Fibroblast of gingiva (primary cell): ENCODE measurements around the gene FAM114A1.

Experiments used
- DNase-seq: peaks from one replicate; pipeline ENCODE4 v3.0.0-alpha.2; 2011; ENCODE audit warnings: low read depth

FAM114A1 gene

DNA sequence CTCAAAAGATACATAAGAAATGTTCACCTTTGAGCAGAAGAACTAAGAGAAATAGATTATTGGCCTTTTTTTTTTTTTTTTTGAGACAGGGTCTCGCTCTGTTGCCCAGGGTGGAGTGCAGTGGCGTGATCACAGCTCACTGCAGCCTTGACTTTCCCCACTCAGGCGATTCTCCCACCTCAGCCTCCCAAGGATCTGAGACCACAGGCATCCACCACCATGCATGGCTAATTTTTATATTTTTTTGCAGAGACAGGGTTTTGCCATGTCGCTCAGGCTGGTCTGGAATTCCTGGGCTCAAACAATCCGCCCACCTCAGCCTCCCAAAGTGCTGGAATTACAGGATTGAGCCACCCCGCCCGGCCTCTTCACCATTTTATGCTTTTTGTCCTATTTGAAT lies 8.1 kb upstream of the FAM114A1 start:
- no peak for DNase-seq

DNA sequence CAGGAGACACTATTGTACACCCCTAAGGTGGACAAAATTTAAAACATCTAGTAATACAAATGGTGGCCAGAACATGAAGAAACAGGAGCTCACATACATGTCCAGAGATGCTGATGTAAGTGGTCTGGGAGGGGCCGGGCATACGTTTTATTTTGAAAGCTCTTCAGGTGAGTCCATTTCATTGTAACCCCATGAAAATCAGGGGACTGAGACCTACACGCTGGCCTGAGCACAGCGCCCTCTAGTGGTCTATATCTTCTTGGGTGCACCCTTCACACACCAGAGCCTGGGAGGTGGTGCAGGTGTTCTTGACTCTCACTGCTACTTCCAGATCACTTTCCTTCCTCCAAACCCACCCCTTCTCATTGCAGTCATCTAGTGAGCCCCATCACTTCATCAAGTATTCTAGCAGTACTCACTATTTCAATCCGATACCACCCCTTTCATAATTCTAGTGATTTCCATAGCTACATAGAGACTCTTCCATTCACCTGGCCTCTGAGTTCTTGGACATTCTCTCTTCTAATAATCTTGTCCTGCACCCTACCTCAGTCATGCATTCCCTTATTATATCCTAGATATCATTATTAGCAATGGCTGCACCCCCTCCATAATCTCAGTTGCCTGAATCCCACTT lies 6.7 kb upstream of the FAM114A1 start:
- no peak for DNase-seq

DNA sequence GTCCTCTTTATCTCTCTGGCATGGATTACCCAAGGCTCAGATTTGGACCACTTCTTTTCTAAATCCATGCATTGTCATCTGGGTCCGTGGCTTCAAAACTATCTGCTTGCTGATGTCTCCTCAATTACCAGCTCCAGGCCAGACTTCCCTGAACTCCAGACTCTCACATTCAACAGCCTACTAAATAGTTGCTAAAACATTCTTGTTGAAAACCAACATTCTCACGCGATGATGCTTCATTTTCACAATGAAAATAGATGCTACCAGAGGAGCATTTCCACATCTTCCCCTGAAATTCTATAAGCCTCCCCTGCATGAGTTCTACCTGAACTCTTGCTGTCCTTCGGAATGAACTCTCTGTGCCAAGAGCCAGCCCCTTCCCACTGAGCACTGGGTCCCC lies 5.8 kb upstream of the FAM114A1 start:
- no peak for DNase-seq

DNA sequence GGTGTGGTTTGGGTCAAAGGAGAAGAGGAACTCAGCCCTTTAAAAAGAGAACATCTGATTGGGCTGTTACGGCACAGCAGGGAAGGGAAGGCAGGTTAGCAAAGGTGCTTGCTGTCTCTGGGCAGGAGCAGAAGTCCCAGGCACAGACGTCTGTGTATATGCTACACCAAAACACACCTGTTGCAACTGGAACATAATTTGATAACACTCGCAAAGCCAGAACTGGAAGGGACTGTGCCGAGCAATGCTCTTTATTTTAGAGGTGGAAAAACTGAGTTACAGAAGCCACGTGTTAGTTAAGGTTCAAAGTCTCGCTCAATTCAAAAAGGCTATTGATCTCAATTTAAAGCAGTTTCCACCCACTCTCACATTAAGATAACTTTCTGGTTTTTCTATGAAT lies 2.2 kb upstream of the FAM114A1 start:
- no peak for DNase-seq

GRCh38 chr4:38866973-38867477 lies 581 bp upstream of the FAM114A1 start:
- DNase-seq, result no peak

DNA sequence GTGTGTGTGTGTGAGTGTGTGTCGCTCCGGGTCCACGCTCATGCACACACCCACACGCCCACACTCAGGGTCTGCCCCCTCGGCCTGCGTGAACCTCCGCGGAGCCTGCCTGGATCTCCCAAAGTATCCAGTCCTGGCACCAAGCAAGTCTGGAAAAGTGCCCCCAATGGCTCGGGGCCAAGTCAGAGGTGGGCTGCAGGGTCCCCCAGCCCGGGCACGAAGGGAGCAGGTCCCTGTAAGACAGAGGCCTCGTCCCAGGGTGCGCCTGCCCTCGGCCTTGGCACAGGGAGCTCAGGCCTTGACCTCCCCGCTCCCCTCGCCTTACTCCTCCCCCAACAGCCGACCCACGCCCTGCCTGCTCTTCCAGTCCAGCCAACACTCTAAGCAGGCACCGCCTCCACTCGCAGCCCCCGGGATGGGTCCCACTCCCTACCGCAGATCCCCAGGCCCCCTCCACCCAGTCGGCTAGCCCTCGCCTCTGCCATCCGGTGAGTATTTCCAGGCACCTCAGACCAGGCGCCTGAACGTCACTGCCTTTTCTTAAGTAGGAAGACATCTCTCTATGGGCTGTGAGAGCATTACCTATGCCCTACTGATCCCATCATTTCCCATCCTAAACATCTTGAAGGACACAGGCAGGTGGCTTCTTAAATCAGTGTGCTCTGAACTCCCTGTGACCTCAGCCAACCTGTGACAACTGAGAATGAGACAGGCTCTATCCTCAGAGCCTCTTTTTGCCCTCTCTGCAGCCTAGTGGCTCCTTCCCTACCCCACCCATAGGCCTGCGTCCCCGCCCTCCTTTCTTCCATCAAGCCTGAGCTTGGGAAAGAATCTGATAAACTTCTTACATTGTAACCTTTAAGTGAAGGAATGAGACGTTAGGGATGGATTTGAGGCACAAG lies 704 bp downstream of the FAM114A1 start:
- DNase-seq, result peak; percentile 26

DNA sequence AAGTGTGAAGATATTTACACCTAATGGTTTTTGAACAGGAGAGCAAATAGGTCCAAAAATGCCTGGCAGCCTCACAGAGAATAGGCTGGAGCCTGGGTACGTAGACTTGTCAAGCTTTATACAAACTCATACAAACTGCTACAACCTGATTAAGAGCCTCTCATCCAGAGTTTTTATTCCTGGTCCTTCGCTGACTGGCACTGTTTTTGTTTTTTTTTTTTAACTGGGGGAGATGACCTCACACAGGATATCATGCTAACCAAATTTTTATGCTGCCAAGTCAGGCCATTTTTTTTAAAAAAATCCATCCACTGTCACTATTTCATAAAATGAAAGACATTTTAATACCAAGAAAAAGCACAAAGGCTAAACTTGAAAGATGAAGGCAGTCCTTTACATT lies 1.9 kb downstream of the FAM114A1 start:
- no peak for DNase-seq

- peak; percentile 42 for DNase-seq
These were observed 2.6 kb downstream of the FAM114A1 start for GRCh38 chr4:38870098-38870808.

- DNase-seq, result peak; percentile 47
These were observed 4.0 kb downstream of the FAM114A1 start for GRCh38 chr4:38871593-38871992.

DNA sequence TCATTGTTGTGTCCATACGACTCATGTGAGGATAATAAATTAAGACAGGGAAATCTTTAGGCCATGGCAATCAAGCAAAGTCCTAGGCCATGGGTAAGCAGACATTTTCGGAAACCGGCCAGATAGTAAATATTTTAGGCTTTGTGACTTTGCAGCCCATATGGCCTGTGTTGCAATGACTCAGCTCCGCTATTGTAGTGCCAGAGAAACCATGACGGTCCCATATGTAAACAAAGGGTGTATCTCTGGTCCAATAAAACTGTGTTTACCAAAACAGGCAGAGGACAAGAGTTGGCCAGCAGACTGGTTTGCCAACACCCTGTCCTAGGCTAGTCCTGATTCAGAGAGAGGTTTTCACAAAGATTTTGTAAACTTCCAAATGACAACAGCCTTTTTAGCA lies 5.0 kb downstream of the FAM114A1 start:
- peak; percentile 94 for DNase-seq

DNA sequence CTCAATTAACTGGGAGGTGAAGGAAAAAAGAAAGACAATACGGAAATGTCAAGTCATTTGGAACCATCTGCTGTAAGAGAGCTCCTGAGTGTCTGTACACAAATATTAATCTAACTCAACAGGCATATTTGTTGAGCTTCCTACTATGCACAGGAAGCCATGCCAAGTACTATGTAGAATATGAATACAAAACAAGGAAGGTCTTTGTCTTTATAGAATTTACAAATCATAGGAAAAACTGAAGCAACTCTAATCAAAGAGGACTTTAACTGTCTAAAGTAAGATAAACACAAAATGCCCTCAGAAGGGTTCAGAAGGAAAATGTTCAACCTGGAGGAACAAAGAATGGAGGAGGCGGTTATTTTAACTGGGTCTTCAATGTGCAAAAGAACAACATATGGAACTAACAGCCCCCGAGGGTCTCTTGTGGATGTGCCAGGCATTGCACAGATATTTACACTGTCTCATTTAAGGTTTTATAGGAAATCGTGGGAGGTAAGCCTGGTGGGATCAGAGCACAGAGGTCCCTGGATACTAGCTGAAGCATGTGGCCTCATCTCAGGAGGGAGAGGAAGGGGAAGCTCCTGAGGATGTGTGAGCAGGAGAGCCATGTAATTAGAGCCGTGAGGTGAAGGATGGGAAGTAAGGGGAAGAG lies 5.8 kb downstream of the FAM114A1 start:
- no peak for DNase-seq

- no peak for DNase-seq
These were observed 9.0 kb downstream of the FAM114A1 start for GRCh38 chr4:38876636-38877035.

DNA sequence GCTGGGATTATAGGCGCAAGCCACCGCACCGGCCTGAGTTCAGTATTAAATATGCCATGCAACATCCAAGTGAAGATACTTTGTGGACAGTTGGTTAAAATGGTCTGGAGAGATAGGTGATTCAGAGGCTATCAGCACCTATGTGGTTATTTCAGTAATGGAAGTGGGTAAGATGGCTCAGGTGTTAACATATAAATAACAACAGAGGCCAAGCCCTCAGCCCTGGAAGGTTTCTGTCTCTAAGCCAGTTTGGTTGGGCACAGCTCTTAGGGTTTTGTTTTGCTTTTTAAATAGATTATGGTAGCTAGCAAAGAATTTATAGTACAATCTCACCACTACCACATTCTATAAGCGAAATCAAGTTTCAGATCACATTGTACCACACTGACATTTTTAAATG lies 16.6 kb downstream of the FAM114A1 start:
- DNase-seq, result no peak

- peak; percentile 74 for DNase-seq
These were observed 21.5 kb downstream of the FAM114A1 start for GRCh38 chr4:38889143-38889542.

- no peak for DNase-seq
These were observed 23.7 kb downstream of the FAM114A1 start for GRCh38 chr4:38891051-38891983.

DNA sequence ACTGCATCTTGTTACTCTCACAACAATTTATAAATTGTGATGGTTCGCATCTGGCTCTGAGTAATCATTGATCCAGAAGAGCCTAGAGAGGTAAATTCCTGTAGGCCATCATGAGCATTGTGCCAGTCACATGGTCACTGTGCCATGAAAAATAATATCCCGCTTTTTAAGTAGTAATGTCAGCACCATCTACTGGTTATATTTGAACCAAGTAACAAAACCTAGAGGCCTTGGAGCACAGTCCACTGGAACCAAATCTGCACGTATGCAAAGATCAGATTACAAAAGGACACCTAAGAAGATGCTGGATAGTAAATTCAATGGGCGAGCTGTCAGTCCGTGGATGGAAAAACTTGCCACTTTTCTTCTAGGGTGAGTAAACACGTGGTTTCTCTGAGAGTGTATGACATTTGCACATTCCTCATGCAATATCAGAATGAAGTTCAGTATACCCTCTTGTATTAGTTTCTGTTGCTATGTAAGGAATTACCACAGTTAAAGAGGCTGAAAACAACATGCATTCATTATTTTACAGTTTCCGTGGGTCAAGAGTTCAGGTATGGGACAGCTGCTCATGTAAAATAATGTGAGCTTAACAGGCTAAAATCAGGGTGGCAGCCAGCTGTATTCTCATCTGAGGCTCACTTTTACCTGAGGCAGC lies 26.8 kb downstream of the FAM114A1 start:
- DNase-seq, result peak; percentile 6

GRCh38 chr4:38896940-38897339 lies 29.3 kb downstream of the FAM114A1 start:
- no peak for DNase-seq

GRCh38 chr4:38898245-38898644 lies 30.6 kb downstream of the FAM114A1 start:
- no peak for DNase-seq

DNA sequence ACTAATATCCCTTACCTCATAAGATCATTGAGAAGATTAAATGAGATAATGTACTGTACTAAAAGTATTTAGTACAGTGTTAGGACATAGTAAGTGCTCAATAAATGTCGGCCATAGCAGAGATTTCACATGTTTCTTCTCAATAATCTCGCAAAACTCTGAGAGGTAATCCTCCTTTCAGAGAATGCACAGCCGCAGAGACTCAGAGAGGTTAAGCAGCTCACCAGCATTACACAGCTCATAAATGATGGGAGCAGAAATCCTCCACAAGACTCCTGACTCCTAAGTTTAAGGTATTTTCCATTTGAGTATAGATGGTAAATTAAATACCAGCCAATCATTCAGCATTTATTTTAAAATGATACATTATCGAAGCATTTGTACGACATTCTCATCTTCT lies 34.6 kb downstream of the FAM114A1 start:
- no peak for DNase-seq

- no peak for DNase-seq
These were observed 35.1 kb downstream of the FAM114A1 start for GRCh38 chr4:38902695-38903094.
